ENCODE data around the gene CCDC171. TPM values are rescaled to one million over a fixed set of nuclear protein-coding genes. Genes with fewer than 3 reads are reported as not detected.
"Not testable (repeated sequence)": the region's sequence is repeated elsewhere in the genome, so short reads cannot be mapped to it uniquely, and the experiment has no call there.

The CCDC171 gene
- total RNA-seq, 2 donors from 2014 or later = 0.90 to 1.4 TPM

- peaks cover 0 to 1% of the 10 kb centered on the region in 2 donors for H3K9me3 ChIP-seq
- no peaks in the 10 kb centered on the region for H3K36me3 ChIP-seq
- H3K27me3 ChIP-seq = no peaks in the 10 kb centered on the region
- no peaks in the 10 kb centered on the region for H3K4me1 ChIP-seq
- no peak overlapping the region for H3K4me3 ChIP-seq
- H3K27ac ChIP-seq = no peak overlapping the region
- no peak for TF ChIP-seq CTCF (IDR thresholded peaks at IDR 0.05)
- no peak for DNase-seq (ENCODE audit: low spot score)
Observed at GRCh38 chr9:15693701-15694100, 140.9 kb downstream of the CCDC171 start.

- H3K9me3 ChIP-seq = no peaks in the 10 kb centered on the region
- no peak overlapping the region for H3K27ac ChIP-seq
- H3K36me3 ChIP-seq = no peaks in the 10 kb centered on the region
- H3K4me3 ChIP-seq = no peak overlapping the region
- no peak for DNase-seq (ENCODE audit: low spot score)
- no peaks in the 10 kb centered on the region for H3K27me3 ChIP-seq
- no peak for TF ChIP-seq CTCF (IDR thresholded peaks at IDR 0.05)
- H3K4me1 ChIP-seq = no peaks in the 10 kb centered on the region
Observed at GRCh38 chr9:15696979-15697378, 144.1 kb downstream of the CCDC171 start.

DNA sequence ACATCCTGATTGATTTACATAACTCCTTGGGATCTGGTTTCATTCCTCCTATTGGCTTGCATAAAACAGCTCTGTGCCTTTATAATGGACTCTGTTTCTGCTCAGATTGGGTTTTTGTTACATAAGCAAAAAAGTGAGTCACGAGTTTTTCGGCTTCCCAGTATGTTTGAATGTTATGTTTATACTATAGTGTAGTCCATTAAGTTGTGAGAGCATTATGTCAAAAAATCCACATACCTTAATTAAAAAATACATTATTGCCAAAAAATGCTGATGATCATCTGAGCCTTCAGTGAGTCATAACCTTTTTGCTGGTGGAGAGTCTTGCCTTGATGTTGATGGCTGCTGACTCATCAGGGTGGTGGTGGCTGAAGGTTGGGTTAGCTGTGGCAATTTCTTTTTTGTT is 144.6 kb downstream of the CCDC171 start:
- H3K27me3 ChIP-seq = no peaks in the 10 kb centered on the region
- DNase-seq (ENCODE audit: low spot score) = no peak
- no peaks in the 10 kb centered on the region for H3K9me3 ChIP-seq
- TF ChIP-seq CTCF (IDR thresholded peaks at IDR 0.05) = no peak
- H3K27ac ChIP-seq = no peak overlapping the region
- H3K4me1 ChIP-seq = no peaks in the 10 kb centered on the region
- no peak overlapping the region for H3K4me3 ChIP-seq
- no peaks in the 10 kb centered on the region for H3K36me3 ChIP-seq

GRCh38 chr9:15699876-15700559 is 147.2 kb downstream of the CCDC171 start:
- H3K27me3 ChIP-seq; DNase-seq (ENCODE audit: low spot score); H3K4me3 ChIP-seq; H3K27ac ChIP-seq; H3K36me3 ChIP-seq; H3K9me3 ChIP-seq; H3K4me1 ChIP-seq: not testable (repeated sequence)

- no peaks in the 10 kb centered on the region for H3K36me3 ChIP-seq
- no peak overlapping the region for H3K27ac ChIP-seq
- no peak for DNase-seq (ENCODE audit: low spot score)
- TF ChIP-seq CTCF (IDR thresholded peaks at IDR 0.05) = no peak
- H3K27me3 ChIP-seq = no peaks in the 10 kb centered on the region
- H3K9me3 ChIP-seq = no peaks in the 10 kb centered on the region
- no peaks in the 10 kb centered on the region for H3K4me1 ChIP-seq
- H3K4me3 ChIP-seq = no peak overlapping the region
Observed at GRCh38 chr9:15707000-15707399, 154.2 kb downstream of the CCDC171 start.

- no peaks in the 10 kb centered on the region for H3K36me3 ChIP-seq
- DNase-seq (ENCODE audit: low spot score) = no peak
- no peaks in the 10 kb centered on the region for H3K4me1 ChIP-seq
- H3K9me3 ChIP-seq = no peaks in the 10 kb centered on the region
- H3K27ac ChIP-seq = no peak overlapping the region
- no peak for TF ChIP-seq CTCF (IDR thresholded peaks at IDR 0.05)
- H3K4me3 ChIP-seq = no peak overlapping the region
- H3K27me3 ChIP-seq = no peaks in the 10 kb centered on the region
Observed at GRCh38 chr9:15711531-15711930, 158.7 kb downstream of the CCDC171 start.

All from right atrium auricular region (tissue), 2 donors.